ENCODE results near the gene MMUT.
"Not testable (repeated sequence)": the region's sequence is repeated elsewhere in the genome, so short reads cannot be mapped to it uniquely, and the experiment has no call there.

DNA sequence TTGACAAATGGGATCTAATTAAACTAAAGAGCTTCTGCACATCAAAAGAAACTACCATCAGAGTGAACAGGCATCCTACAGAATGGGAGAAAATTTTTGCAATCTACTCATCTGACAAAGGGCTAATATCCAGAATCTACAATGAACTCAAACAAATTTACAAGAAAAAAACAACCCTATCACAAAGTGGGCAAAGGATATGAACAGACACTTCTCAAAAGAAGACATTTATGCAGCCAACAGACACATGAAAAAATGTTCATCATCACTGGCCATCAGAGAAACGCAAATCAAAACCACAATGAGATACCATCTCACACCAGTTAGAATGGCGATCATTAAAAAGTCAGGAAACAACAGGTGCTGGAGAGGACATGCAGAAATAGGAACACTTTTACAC lies 13.5 kb upstream of the MMUT start:
- TF ChIP-seq, protein P1, sequence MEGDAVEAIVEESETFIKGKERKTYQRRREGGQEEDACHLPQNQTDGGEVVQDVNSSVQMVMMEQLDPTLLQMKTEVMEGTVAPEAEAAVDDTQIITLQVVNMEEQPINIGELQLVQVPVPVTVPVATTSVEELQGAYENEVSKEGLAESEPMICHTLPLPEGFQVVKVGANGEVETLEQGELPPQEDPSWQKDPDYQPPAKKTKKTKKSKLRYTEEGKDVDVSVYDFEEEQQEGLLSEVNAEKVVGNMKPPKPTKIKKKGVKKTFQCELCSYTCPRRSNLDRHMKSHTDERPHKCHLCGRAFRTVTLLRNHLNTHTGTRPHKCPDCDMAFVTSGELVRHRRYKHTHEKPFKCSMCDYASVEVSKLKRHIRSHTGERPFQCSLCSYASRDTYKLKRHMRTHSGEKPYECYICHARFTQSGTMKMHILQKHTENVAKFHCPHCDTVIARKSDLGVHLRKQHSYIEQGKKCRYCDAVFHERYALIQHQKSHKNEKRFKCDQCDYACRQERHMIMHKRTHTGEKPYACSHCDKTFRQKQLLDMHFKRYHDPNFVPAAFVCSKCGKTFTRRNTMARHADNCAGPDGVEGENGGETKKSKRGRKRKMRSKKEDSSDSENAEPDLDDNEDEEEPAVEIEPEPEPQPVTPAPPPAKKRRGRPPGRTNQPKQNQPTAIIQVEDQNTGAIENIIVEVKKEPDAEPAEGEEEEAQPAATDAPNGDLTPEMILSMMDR (IDR thresholded peaks at IDR 0.05), result not testable (repeated sequence)
- TF ChIP-seq POLR2A (IDR thresholded peaks at IDR 0.05), result not testable (repeated sequence)

Data from right lobe of liver (tissue), 4 donors.